Hematopoietic multipotent progenitor cell treated with erythropoietin and hydrocortisone succinate and interleukin-3 and kit ligand, for 6 days (in vitro differentiated cells): ENCODE results near the gene HSD17B14.
A peak's percentile ranks its signal among the peaks of the same experiment; 100 is the strongest.
"Not testable (repeated sequence)": the region's sequence is repeated elsewhere in the genome, so short reads cannot be mapped to it uniquely, and the experiment has no call there.

Source experiments
- DNase-seq: peaks from one replicate; pipeline ENCODE4 v3.0.0-alpha.2; 2015

The HSD17B14 gene

GRCh38 chr19:48867123-48867745 is 30.9 kb upstream of the HSD17B14 start:
- peak; percentile 83 for DNase-seq

GRCh38 chr19:48866692-48867091 is 30.4 kb upstream of the HSD17B14 start:
- DNase-seq, result no peak

- no peak for DNase-seq
Measured at GRCh38 chr19:48862827-48863226, 26.5 kb upstream of the HSD17B14 start.

GRCh38 chr19:48861313-48861712 is 25.0 kb upstream of the HSD17B14 start:
- DNase-seq, result no peak

- peak; percentile 75 for DNase-seq
Measured at GRCh38 chr19:48859711-48860572, 23.7 kb upstream of the HSD17B14 start.

GRCh38 chr19:48858984-48859710 is 22.9 kb upstream of the HSD17B14 start:
- DNase-seq, result peak; percentile 92

- DNase-seq, result no peak
Measured at GRCh38 chr19:48856921-48857320, 20.6 kb upstream of the HSD17B14 start.

- DNase-seq, result no peak
Measured at GRCh38 chr19:48854103-48854502, 17.8 kb upstream of the HSD17B14 start.

- no peak for DNase-seq
Measured at GRCh38 chr19:48853483-48853882, 17.2 kb upstream of the HSD17B14 start.

- DNase-seq, result peak; percentile 24
Measured at GRCh38 chr19:48852292-48852691, 16.0 kb upstream of the HSD17B14 start.

- not testable (repeated sequence) for DNase-seq
Measured at GRCh38 chr19:48846659-48847058, 10.4 kb upstream of the HSD17B14 start.

- no peak for DNase-seq
Measured at GRCh38 chr19:48845384-48845783, 9.1 kb upstream of the HSD17B14 start.

- DNase-seq, result peak; percentile 43
Measured at GRCh38 chr19:48844472-48844871, 8.2 kb upstream of the HSD17B14 start.

- DNase-seq, result peak; percentile 86
Measured at GRCh38 chr19:48842789-48843162, 6.5 kb upstream of the HSD17B14 start.

- DNase-seq, result no peak
Measured at GRCh38 chr19:48841571-48841970, 5.3 kb upstream of the HSD17B14 start.

GRCh38 chr19:48841047-48841446 is 4.8 kb upstream of the HSD17B14 start:
- no peak for DNase-seq

- no peak for DNase-seq
Measured at GRCh38 chr19:48837687-48838086, 1.4 kb upstream of the HSD17B14 start.

- peak; percentile 96 for DNase-seq
Measured at GRCh38 chr19:48837051-48837524, 797 bp upstream of the HSD17B14 start.

GRCh38 chr19:48835734-48836088 is 580 bp downstream of the HSD17B14 start:
- peak; percentile 98 for DNase-seq

- peak; percentile 20 for DNase-seq
Measured at GRCh38 chr19:48833977-48834376, 2.3 kb downstream of the HSD17B14 start.

GRCh38 chr19:48833049-48833448 is 3.2 kb downstream of the HSD17B14 start:
- DNase-seq, result no peak

GRCh38 chr19:48830965-48831364 is 5.3 kb downstream of the HSD17B14 start:
- no peak for DNase-seq

GRCh38 chr19:48830088-48830487 is 6.2 kb downstream of the HSD17B14 start:
- DNase-seq, result peak; percentile 19

- DNase-seq, result peak; percentile 23
Measured at GRCh38 chr19:48826606-48827020, 9.7 kb downstream of the HSD17B14 start.
